T-helper 2 cell treated with Interferon-gamma antibody and Interleukin-4, amounts not matched to agents 5 μg/mL and 100 μg/mL, for 36 hours (primary cell): ENCODE measurements around the gene YY1AP1.
A peak's percentile ranks its signal among the peaks of the same experiment; 100 is the strongest.
"Not testable (repeated sequence)": the region's sequence is repeated elsewhere in the genome, so short reads cannot be mapped to it uniquely, and the experiment has no call there.

Source experiments
- DNase-seq: peaks from one replicate; pipeline ENCODE4 v3.0.0; 2021; ENCODE audit warnings: low spot score
- H3K27ac Mint-ChIP-seq: one replicate; pipeline ENCODE4 v1.8.0; 2021; ENCODE audit warnings: mild to moderate bottlenecking, mixed read lengths
- H3K27me3 Mint-ChIP-seq: one replicate; pipeline ENCODE4 v1.8.0; 2021; ENCODE audit warnings: low read depth, mixed read lengths
- H3K36me3 Mint-ChIP-seq: one replicate; pipeline ENCODE4 v1.8.0; 2021; ENCODE audit warnings: low read depth, mixed read lengths
- H3K4me1 Mint-ChIP-seq: one replicate; pipeline ENCODE4 v1.8.0; 2021; ENCODE audit warnings: low read depth, mixed read lengths
- H3K4me3 Mint-ChIP-seq: one replicate; pipeline ENCODE4 v1.8.0; 2022; ENCODE audit warnings: mild to moderate bottlenecking, moderate library complexity, mixed read lengths
- H3K9me3 Mint-ChIP-seq: one replicate; pipeline ENCODE4 v1.8.0; 2021; ENCODE audit warnings: mixed read lengths

Gene YY1AP1

GRCh38 chr1:155648207-155649147 lies 40.1 kb downstream of the YY1AP1 start:
- H3K27ac Mint-ChIP-seq: no peak overlapping the region
- peaks cover 10% of the 10 kb centered on the region for H3K27me3 Mint-ChIP-seq
- H3K4me1 Mint-ChIP-seq: peaks cover 2% of the 10 kb centered on the region
- no peaks in the 10 kb centered on the region for H3K36me3 Mint-ChIP-seq
- DNase-seq: no peak
- no peak overlapping the region for H3K4me3 Mint-ChIP-seq
- peaks cover 9% of the 10 kb centered on the region for H3K9me3 Mint-ChIP-seq

GRCh38 chr1:155646307-155646706 lies 42.3 kb downstream of the YY1AP1 start:
- H3K27ac Mint-ChIP-seq: no peak overlapping the region
- H3K36me3 Mint-ChIP-seq: no peaks in the 10 kb centered on the region
- H3K27me3 Mint-ChIP-seq: peaks cover 7% of the 10 kb centered on the region
- H3K4me1 Mint-ChIP-seq: no peaks in the 10 kb centered on the region
- H3K4me3 Mint-ChIP-seq: no peak overlapping the region
- DNase-seq: no peak
- peaks cover 30% of the 10 kb centered on the region for H3K9me3 Mint-ChIP-seq

GRCh38 chr1:155645648-155646047 lies 42.9 kb downstream of the YY1AP1 start:
- Mint-ChIP-seq H3K27ac (no peak overlapping the region), H3K9me3 (peaks cover 31% of the 10 kb centered on the region), H3K4me3 (no peak overlapping the region), H3K36me3 (no peaks in the 10 kb centered on the region), H3K27me3 (peaks cover 7% of the 10 kb centered on the region), H3K4me1 (no peaks in the 10 kb centered on the region)
- DNase-seq: no peak

GRCh38 chr1:155645034-155645598 lies 43.5 kb downstream of the YY1AP1 start:
- Mint-ChIP-seq H3K27me3 (peaks cover 6% of the 10 kb centered on the region), H3K4me1 (no peaks in the 10 kb centered on the region), H3K36me3 (no peaks in the 10 kb centered on the region), H3K4me3 (no peak overlapping the region), H3K9me3 (peaks cover 29% of the 10 kb centered on the region), H3K27ac (no peak overlapping the region)
- no peak for DNase-seq

- no peak overlapping the region for H3K27ac Mint-ChIP-seq
- H3K9me3 Mint-ChIP-seq: peaks cover 27% of the 10 kb centered on the region
- no peak for DNase-seq
- H3K4me3 Mint-ChIP-seq: no peak overlapping the region
- H3K36me3 Mint-ChIP-seq: no peaks in the 10 kb centered on the region
- H3K27me3 Mint-ChIP-seq: peaks cover 4% of the 10 kb centered on the region
- no peaks in the 10 kb centered on the region for H3K4me1 Mint-ChIP-seq
These were observed 45.3 kb downstream of the YY1AP1 start for GRCh38 chr1:155643230-155643629.

GRCh38 chr1:155642559-155643180 lies 45.9 kb downstream of the YY1AP1 start:
- H3K27ac Mint-ChIP-seq, DNase-seq, H3K4me3 Mint-ChIP-seq, H3K27me3 Mint-ChIP-seq, H3K36me3 Mint-ChIP-seq, H3K4me1 Mint-ChIP-seq: not testable (repeated sequence)
- H3K9me3 Mint-ChIP-seq: peaks cover 27% of the 10 kb centered on the region

GRCh38 chr1:155640367-155640766 lies 48.2 kb downstream of the YY1AP1 start:
- Mint-ChIP-seq H3K27ac (no peak overlapping the region), H3K4me3 (no peak overlapping the region), H3K4me1 (peaks cover 15% of the 10 kb centered on the region), H3K27me3 (peaks cover 4% of the 10 kb centered on the region), H3K36me3 (no peaks in the 10 kb centered on the region), H3K9me3 (peaks cover 27% of the 10 kb centered on the region)
- no peak for DNase-seq

- H3K36me3 Mint-ChIP-seq: no peaks in the 10 kb centered on the region
- H3K27me3 Mint-ChIP-seq: peaks cover 3% of the 10 kb centered on the region
- H3K4me1 Mint-ChIP-seq: peaks cover 15% of the 10 kb centered on the region
- peak overlapping the region; percentile 93 for H3K4me3 Mint-ChIP-seq
- DNase-seq: no peak
- peaks cover 3% of the 10 kb centered on the region for H3K9me3 Mint-ChIP-seq
- peak overlapping the region; percentile 84 for H3K27ac Mint-ChIP-seq
These were observed 52.0 kb downstream of the YY1AP1 start for GRCh38 chr1:155636397-155637153.

- not testable (repeated sequence) for H3K9me3 Mint-ChIP-seq, H3K4me1 Mint-ChIP-seq, H3K27ac Mint-ChIP-seq, H3K36me3 Mint-ChIP-seq, H3K4me3 Mint-ChIP-seq, DNase-seq, H3K27me3 Mint-ChIP-seq
These were observed 62.1 kb downstream of the YY1AP1 start for GRCh38 chr1:155626428-155626827.

- H3K27me3 Mint-ChIP-seq: peaks cover 4% of the 10 kb centered on the region
- no peak overlapping the region for H3K27ac Mint-ChIP-seq
- H3K4me1 Mint-ChIP-seq: no peaks in the 10 kb centered on the region
- peaks cover 2% of the 10 kb centered on the region for H3K36me3 Mint-ChIP-seq
- no peaks in the 10 kb centered on the region for H3K9me3 Mint-ChIP-seq
- DNase-seq: no peak
- no peak overlapping the region for H3K4me3 Mint-ChIP-seq
These were observed 65.2 kb downstream of the YY1AP1 start for GRCh38 chr1:155623357-155623756.

GRCh38 chr1:155622191-155622590 lies 66.4 kb downstream of the YY1AP1 start:
- Mint-ChIP-seq H3K4me1 (no peaks in the 10 kb centered on the region), H3K27ac (no peak overlapping the region), H3K9me3 (no peaks in the 10 kb centered on the region), H3K27me3 (peaks cover 4% of the 10 kb centered on the region), H3K36me3 (peaks cover 2% of the 10 kb centered on the region), H3K4me3 (no peak overlapping the region)
- no peak for DNase-seq

- peaks cover 16% of the 10 kb centered on the region for H3K36me3 Mint-ChIP-seq
- not testable (repeated sequence) for H3K4me1 Mint-ChIP-seq, H3K4me3 Mint-ChIP-seq, H3K9me3 Mint-ChIP-seq, H3K27me3 Mint-ChIP-seq, H3K27ac Mint-ChIP-seq, DNase-seq
These were observed 75.3 kb downstream of the YY1AP1 start for GRCh38 chr1:155613226-155613625.

GRCh38 chr1:155610257-155610647 lies 78.3 kb downstream of the YY1AP1 start:
- H3K27me3 Mint-ChIP-seq, H3K27ac Mint-ChIP-seq, H3K9me3 Mint-ChIP-seq, H3K4me1 Mint-ChIP-seq, H3K4me3 Mint-ChIP-seq, DNase-seq: not testable (repeated sequence)
- peaks cover 14% of the 10 kb centered on the region for H3K36me3 Mint-ChIP-seq
